WTC11 (cell line): ENCODE data around the gene NBEA.

Experiments
- ARID4B ChIP-seq: sonication (generic); formaldehyde crosslinking; IDR thresholded peaks from 2 replicates; pipeline ENCODE4 v1.8.0; 2023; ENCODE audit warnings: missing genetic modification reagents, mild to moderate bottlenecking, borderline replicate concordance
- HMGXB4 ChIP-seq: sonication (generic); formaldehyde crosslinking; IDR thresholded peaks from 2 replicates; pipeline ENCODE4 v1.8.1; 2023; ENCODE audit warnings: mild to moderate bottlenecking, moderate library complexity, missing genetic modification reagents
- SP1 ChIP-seq: sonication (generic); formaldehyde crosslinking; conservative IDR thresholded peaks from 2 replicates; pipeline ENCODE4 v1.8.1; 2022; ENCODE audit warnings: missing genetic modification reagents
- USF2 ChIP-seq: sonication (generic); formaldehyde crosslinking; IDR thresholded peaks from 2 replicates; pipeline ENCODE4 v1.8.1; 2023; ENCODE audit warnings: mild to moderate bottlenecking, missing genetic modification reagents, moderate library complexity

GRCh38 chr13:35530147-35530546 is 588.1 kb downstream of the NBEA start:
- TF ChIP-seq USF2 (no peak), ARID4B (no peak), HMGXB4 (CRISPR knock-in tag) (no peak), SP1 (CRISPR knock-in tag) (no peak)
